OCI-LY3 (cell line): ENCODE data around the gene MAGI2.

Source experiments
- H2AFZ ChIP-seq: fragments of 200-600, 300-600 bp; shearing (Covaris generic); 2 replicates; pipeline ENCODE4 v1.6.0; 2014; ENCODE audit warnings: antibody characterized with exemption, low read depth, low read length
- H3K27ac ChIP-seq: fragments of 200-600, 300-600 bp; sonication (generic); 2 replicates; pipeline ENCODE4 v1.5.1; 2014; ENCODE audit warnings: mild to moderate bottlenecking, low read length, moderate library complexity, mixed read lengths
- H3K27me3 ChIP-seq: fragments of 200-600, 300-600 bp; sonication (generic); 2 replicates; pipeline ENCODE4 v1.6.1; 2014; ENCODE audit warnings: low read depth, low read length, mixed read lengths
- H3K36me3 ChIP-seq: fragments of 200-600, 300-600 bp; sonication (generic); replicated peaks from 2 replicates; pipeline ENCODE3; 2014; ENCODE audit warnings: low read depth, low read length, mixed read lengths
- H3K4me1 ChIP-seq: fragments of 300-600, 200-600 bp; sonication (generic); 2 replicates; pipeline ENCODE4 v1.6.1; 2014; ENCODE audit warnings: low read length, mixed read lengths
- H3K4me2 ChIP-seq: fragments of 200-600, 300-600 bp; sonication (generic); 2 replicates; pipeline ENCODE4 v1.6.1; 2014; ENCODE audit warnings: low read length, mixed read lengths
- H3K4me3 ChIP-seq: fragments of 300-600, 200-600 bp; sonication (generic); 2 replicates; pipeline ENCODE4 v1.5.1; 2014; ENCODE audit warnings: antibody characterized with exemption, mild to moderate bottlenecking, low read length, moderate library complexity
- H3K79me2 ChIP-seq: fragments of 300-600, 200-600 bp; shearing (Covaris generic); 2 replicates; pipeline ENCODE4 v1.6.1; 2014; ENCODE audit warnings: mild to moderate bottlenecking, low read length, mixed read lengths
- H3K9ac ChIP-seq: fragments of 300-600, 200-600 bp; shearing (Covaris generic); 2 replicates; pipeline ENCODE4 v1.6.0; 2014; ENCODE audit warnings: mild to moderate bottlenecking, low read length, moderate library complexity
- H3K9me3 ChIP-seq: fragments of 200-600, 300-600 bp; shearing (Covaris generic); 2 replicates; pipeline ENCODE4 v1.6.1; 2014; ENCODE audit warnings: low read length, mixed read lengths; ENCODE audit not compliant: insufficient read depth
- H4K20me1 ChIP-seq: fragments of 200-600, 300-600 bp; sonication (generic); 2 replicates; pipeline ENCODE4 v1.6.1; 2016; ENCODE audit warnings: low read length, mixed read lengths; ENCODE audit not compliant: insufficient read depth
- CTCF ChIP-seq: fragments of 200-600, 300-600 bp; sonication (generic); IDR thresholded peaks from 2 replicates; pipeline ENCODE4 v1.5.1; 2014; ENCODE audit warnings: antibody characterized with exemption, low read length, low read depth
- EZH2phosphoT487 ChIP-seq: fragments of 200-600 bp; shearing (Covaris generic); IDR thresholded peaks from 2 replicates; pipeline ENCODE4 v1.6.1; 2018; ENCODE audit warnings: antibody characterized with exemption, mixed run types, low read depth

The MAGI2 gene

GRCh38 chr7:78734626-78735025 lies 718.8 kb downstream of the MAGI2 start:
- H3K27ac ChIP-seq: no peak overlapping the region
- H3K4me1 ChIP-seq: no peaks in the 10 kb centered on the region
- H3K36me3 ChIP-seq: no peaks in the 10 kb centered on the region
- H3K4me2 ChIP-seq: no peak overlapping the region
- H3K79me2 ChIP-seq: no peaks in the 10 kb centered on the region
- no peak overlapping the region for H2AFZ ChIP-seq
- TF ChIP-seq EZH2phosphoT487 (no peak), CTCF (no peak)
- no peaks in the 10 kb centered on the region for H4K20me1 ChIP-seq
- H3K9me3 ChIP-seq: no peaks in the 10 kb centered on the region
- no peak overlapping the region for H3K4me3 ChIP-seq
- no peaks in the 10 kb centered on the region for H3K27me3 ChIP-seq
- H3K9ac ChIP-seq: no peak overlapping the region

DNA sequence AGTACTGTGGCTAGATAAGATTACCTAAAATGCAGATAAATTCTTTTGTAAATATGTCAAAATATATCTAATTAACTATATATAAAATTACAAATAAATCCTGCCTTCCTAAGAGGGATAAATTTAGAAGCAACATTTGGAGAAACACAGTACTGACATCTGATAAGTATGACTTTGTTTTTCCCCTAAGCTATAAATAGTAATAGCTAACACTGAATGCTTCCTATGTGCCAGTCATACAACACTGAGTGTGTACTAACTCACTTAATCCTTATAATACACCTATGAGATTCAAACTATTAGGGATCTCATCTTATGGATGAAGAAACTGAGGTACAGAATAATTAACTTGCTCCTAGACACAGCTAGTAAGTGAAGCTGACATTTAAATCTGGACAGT lies 733.4 kb downstream of the MAGI2 start:
- no peaks in the 10 kb centered on the region for H4K20me1 ChIP-seq
- no peak overlapping the region for H3K9ac ChIP-seq
- H3K36me3 ChIP-seq: no peaks in the 10 kb centered on the region
- no peak for TF ChIP-seq CTCF
- no peak for TF ChIP-seq EZH2phosphoT487
- no peaks in the 10 kb centered on the region for H3K9me3 ChIP-seq
- H2AFZ ChIP-seq: no peak overlapping the region
- no peak overlapping the region for H3K27ac ChIP-seq
- H3K27me3 ChIP-seq: no peaks in the 10 kb centered on the region
- H3K4me1 ChIP-seq: no peaks in the 10 kb centered on the region
- H3K4me2 ChIP-seq: no peak overlapping the region
- H3K79me2 ChIP-seq: no peaks in the 10 kb centered on the region
- H3K4me3 ChIP-seq: no peak overlapping the region

DNA sequence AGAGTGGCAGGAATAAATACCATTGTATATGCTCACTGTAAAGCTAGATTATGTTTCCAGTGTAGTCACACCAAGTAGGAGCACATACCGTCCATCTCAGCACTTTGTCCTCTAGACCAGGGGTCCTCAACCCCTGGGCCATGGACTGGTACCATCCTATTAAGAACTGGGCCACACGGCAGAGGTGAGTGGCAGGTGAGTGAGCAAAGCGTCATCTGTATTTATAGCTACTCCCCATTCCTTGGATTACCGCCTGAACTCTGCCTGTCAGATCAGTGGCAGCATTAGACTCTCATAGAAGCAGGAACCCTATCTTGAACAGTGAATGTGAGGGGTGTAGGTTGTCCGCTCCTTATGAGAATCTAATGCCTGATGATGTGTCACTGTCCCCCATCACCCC lies 735.3 kb downstream of the MAGI2 start:
- no peaks in the 10 kb centered on the region for H3K36me3 ChIP-seq
- H3K4me1 ChIP-seq: no peaks in the 10 kb centered on the region
- H3K79me2 ChIP-seq: no peaks in the 10 kb centered on the region
- no peaks in the 10 kb centered on the region for H4K20me1 ChIP-seq
- no peak overlapping the region for H2AFZ ChIP-seq
- H3K9me3 ChIP-seq: no peaks in the 10 kb centered on the region
- no peak overlapping the region for H3K9ac ChIP-seq
- TF ChIP-seq EZH2phosphoT487 (no peak), CTCF (no peak)
- no peak overlapping the region for H3K4me2 ChIP-seq
- no peak overlapping the region for H3K4me3 ChIP-seq
- H3K27me3 ChIP-seq: no peaks in the 10 kb centered on the region
- no peak overlapping the region for H3K27ac ChIP-seq

- no peaks in the 10 kb centered on the region for H3K36me3 ChIP-seq
- no peak overlapping the region for H2AFZ ChIP-seq
- no peak for TF ChIP-seq CTCF
- no peak for TF ChIP-seq EZH2phosphoT487
- no peaks in the 10 kb centered on the region for H3K9me3 ChIP-seq
- H3K79me2 ChIP-seq: no peaks in the 10 kb centered on the region
- H4K20me1 ChIP-seq: no peaks in the 10 kb centered on the region
- H3K4me1 ChIP-seq: no peaks in the 10 kb centered on the region
- H3K27me3 ChIP-seq: no peaks in the 10 kb centered on the region
- H3K4me3 ChIP-seq: no peak overlapping the region
- no peak overlapping the region for H3K27ac ChIP-seq
- H3K9ac ChIP-seq: no peak overlapping the region
- no peak overlapping the region for H3K4me2 ChIP-seq
Measured at GRCh38 chr7:78716876-78717275, 736.6 kb downstream of the MAGI2 start.
